GM19397 (cell line): ENCODE data around the gene ZNF358.

Experiments
- ATAC-seq: cut with Tn5 transposase; IDR thresholded peaks from one replicate; pipeline ENCODE4 v1.9.1; 2021; ENCODE audit warnings: mild to moderate bottlenecking, moderate library complexity; ENCODE audit not compliant: unreplicated experiment

ZNF358 gene

GRCh38 chr19:7519361-7520130, 3.6 kb downstream of the ZNF358 start:
- ATAC-seq: no peak

DNA sequence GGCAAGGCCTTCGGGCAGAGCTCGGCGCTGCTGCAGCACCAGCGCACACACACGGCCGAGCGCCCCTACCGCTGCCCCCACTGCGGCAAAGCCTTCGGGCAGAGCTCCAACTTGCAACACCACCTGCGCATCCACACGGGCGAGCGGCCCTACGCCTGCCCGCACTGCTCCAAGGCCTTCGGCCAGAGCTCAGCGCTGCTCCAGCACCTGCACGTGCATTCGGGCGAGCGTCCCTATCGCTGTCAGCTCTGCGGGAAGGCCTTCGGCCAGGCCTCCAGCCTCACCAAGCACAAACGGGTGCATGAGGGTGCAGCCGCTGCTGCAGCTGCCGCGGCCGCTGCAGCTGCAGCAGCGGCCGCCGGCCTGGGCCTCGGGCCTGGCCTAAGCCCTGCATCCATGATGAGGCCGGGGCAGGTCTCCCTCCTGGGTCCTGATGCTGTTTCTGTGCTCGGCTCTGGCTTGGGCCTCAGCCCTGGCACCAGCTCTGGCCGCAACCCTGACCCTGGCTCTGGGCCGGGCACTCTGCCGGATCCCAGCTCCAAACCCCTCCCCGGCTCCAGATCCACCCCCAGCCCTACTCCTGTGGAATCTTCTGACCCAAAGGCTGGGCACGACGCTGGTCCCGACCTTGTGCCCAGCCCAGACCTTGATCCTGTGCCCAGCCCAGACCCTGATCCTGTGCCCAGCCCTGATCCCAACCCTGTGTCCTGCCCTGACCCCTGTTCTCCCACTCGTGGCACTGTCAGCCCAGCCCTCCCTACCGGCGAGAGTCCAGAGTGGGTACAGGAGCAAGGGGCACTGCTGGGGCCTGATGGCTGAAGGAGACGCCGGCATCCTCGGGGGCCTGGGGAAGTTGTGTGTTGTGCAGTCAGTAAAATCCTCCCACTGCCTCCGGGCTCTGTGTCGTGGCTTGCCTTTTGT, 4.5 kb downstream of the ZNF358 start:
- ATAC-seq: no peak

- ATAC-seq: no peak
Observed at GRCh38 chr19:7521551-7522071, 5.7 kb downstream of the ZNF358 start.

GRCh38 chr19:7522072-7522922, 6.4 kb downstream of the ZNF358 start, which contains the start of gene MCOLN1:
Gene MCOLN1, plus strand, starts transcription at chr19:7522624. Its CDS starts 127 bp downstream, at chr19:7522751.
- peak; percentile 86 for ATAC-seq

DNA sequence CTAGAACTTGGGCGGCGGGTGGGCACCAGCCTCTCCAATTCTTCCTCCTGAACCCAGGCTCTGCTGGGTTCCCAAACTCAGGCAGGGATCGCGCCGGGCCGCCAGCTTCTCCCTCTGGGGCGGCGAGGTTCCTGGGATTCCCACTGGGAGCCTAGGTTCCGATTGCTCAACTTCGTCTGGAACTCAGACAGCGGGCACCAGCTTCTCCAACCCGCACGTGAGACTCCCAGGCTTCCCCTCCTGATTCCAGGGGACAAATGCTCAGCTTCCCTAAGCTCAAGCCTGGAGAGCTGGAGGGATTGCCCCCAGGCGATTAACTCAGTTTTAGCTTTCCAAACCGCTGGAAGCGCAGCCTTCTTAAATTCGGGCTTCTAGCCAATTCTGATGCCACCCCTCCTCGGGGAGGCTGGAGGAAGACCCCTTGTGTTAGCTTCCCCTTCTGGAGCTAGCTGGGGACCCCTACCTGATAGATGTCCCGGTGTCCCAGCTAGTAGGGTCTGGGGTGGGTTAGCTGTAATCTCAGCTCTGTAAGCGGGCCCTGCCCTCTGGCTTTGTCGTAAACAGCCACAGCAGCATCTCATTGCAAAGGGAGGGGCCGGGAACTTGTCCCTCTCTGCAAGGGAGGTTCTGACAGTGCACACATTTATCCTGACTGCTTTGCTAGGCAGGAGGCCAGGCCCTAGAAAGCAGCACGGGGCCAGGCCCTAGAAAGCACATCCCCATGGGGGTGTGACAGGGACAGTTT, 7.2 kb downstream of the ZNF358 start:
- ATAC-seq: peak; percentile 6

DNA sequence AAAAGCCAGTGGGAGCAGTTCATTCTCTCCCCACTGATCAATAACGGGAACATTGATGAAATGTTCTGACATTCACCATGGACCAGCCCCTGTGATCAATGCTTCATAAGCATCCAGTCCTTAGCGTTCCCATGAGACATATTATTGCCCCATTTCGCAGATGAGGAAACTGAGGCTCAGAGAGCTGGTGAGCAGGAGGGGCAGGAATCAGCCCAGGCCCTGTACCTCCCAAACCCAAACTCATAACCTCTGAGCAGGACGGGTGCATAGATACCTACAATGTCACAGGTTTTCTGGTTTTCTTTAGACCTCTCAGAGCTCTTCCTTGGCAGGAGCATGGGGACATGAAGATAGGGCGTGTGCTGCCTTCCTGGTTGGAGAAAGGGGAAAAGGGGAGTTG, 8.6 kb downstream of the ZNF358 start:
- no peak for ATAC-seq

- ATAC-seq: no peak
Observed at GRCh38 chr19:7524992-7525739, 9.3 kb downstream of the ZNF358 start.

GRCh38 chr19:7526059-7526929, 10.4 kb downstream of the ZNF358 start:
- ATAC-seq: no peak

DNA sequence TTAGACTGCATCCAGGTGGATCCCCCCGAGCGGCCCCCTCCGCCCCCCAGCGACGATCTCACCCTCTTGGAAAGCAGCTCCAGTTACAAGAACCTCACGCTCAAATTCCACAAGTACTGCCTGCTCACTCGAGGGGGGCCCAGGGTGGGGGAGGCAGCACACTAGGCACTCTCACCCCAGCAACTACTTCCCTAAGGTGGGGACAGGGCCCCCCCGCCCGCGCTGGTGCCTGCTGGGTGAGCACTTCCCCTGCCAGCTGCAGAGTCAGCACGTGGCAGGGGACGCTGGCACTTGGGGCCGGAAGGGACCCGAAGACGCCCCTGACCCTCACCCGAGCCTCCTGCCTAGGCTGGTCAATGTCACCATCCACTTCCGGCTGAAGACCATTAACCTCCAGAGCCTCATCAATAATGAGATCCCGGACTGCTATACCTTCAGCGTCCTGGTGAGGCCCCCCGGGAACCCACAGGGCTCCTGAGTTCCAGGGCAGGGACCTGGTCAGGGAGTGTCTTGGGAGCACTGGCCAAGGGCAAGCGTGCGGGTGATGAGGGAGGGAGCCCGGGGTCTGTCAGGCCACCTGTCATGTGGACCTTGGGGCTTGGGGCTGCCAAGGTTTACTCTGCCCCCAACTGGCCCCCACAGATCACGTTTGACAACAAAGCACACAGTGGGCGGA, 11.8 kb downstream of the ZNF358 start:
- ATAC-seq: no peak

DNA sequence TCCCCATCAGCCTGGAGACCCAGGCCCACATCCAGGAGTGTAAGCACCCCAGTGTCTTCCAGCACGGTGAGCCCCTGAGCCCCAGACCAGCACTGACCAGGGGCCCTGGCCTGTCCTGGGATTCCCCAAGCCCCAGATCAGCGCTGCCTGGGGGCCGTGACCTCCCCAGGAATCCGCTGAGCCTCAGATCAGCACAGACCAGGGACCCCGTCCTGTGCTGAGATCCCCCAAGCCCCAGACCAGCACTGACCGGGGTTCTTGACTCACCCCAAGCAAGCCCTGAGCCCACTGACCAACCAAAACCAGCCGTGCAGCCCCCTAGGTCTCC, 12.3 kb downstream of the ZNF358 start:
- no peak for ATAC-seq

DNA sequence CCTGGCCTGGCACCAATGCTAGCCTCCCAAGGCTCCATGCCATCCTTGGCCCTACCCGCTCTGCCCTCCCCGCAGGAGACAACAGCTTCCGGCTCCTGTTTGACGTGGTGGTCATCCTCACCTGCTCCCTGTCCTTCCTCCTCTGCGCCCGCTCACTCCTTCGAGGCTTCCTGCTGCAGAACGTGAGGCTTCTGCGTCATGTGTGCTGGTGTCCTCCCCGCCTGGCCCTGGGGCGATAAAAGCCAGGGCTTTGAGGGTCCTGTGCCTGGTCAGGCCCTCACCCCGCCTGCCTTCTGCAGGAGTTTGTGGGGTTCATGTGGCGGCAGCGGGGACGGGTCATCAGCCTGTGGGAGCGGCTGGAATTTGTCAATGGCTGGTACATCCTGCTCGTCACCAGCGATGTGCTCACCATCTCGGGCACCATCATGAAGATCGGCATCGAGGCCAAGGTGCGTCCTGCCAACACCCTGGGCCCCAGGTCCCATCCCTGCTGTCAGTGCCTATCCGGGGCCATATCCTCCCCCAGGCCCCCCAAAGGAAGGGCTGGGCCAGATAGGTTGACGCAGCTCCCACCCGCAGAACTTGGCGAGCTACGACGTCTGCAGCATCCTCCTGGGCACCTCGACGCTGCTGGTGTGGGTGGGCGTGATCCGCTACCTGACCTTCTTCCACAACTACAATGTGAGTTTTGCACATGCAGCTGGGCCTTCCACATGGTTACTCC, 12.8 kb downstream of the ZNF358 start:
- no peak for ATAC-seq

DNA sequence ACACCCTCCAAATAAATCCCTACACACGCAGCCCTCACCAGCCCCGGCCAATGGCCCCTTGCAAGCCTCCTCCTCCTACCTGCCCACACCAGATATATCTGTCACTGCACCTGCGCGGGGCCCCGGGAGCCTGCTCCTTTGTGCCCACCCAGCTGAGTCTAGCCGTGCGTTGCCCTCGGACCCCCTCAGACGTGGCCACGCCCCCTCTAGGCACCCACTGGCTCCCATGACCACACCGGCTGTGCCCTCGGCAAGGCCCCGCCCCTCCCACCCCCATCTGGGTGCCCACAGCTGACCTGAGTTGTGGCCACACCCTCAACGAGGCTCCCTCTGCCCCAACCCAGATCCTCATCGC, 13.3 kb downstream of the ZNF358 start:
- ATAC-seq: no peak

DNA sequence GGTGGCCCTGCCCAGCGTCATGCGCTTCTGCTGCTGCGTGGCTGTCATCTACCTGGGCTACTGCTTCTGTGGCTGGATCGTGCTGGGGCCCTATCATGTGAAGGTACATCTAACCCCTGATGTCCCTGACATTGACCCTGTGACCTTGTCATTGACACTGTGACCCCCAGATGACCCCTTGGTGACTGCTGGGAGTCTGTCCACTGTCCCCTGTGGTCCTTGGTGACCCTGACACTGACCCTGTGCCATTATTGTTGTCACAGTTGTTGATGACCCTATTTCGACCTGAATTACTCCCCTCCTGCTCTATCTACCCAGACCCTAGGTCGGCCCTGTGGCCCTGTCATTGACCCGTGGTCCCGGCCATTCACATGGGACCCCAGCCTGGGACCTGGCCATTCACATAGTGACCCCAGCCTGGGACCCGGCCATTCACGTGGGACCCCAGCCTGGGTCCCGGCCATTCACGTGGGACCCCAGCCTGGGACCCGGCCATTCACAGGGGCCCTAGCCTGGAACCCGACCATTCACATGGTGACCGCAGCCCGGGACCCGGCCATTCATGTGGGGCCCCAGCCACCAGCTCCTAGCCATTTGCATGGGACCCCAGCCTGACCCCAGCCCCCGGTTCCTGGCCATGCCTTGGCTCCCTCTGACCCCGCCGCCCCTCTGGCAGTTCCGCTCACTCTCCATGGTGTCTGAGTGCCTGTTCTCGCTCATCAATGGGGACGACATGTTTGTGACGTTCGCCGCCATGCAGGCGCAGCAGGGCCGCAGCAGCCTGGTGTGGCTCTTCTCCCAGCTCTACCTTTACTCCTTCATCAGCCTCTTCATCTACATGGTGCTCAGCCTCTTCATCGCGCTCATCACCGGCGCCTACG, 13.9 kb downstream of the ZNF358 start:
- ATAC-seq: no peak

- no peak for ATAC-seq
Observed at GRCh38 chr19:7533281-7533885, 17.5 kb downstream of the ZNF358 start.

DNA sequence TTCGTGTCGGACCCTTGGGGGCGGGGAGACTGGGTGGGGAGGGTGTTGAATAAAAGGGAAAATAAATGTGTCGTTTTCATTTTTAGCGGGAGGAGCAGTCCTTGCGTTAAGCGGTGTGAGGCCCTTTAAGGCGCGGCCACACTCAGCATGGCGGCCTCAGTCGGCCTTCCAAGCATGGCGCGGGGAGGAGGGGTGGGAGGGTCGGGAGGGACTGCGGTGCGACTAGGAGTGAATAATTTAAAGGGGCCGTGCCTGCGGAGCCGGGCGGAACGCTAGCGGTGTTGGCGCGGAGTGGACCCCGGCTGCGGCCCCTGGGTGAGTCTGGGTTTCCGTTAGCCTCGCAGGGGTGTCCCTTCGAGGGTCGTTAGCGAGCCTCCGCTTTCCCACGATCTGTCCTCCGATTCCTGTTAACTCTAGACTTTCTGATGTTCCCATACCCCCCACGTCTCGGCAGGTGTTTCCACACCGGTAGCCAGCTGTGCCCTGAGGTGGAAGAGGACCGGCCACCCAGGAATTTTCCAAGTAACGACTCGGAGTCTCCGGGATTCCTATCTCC, 18.1 kb downstream of the ZNF358 start:
- ATAC-seq: peak; percentile 40
